GM12865 (cell line): ENCODE data around the gene FOXK1.

ENCODE experiments used
- DNase-seq: peaks from one replicate; pipeline ENCODE4 v3.0.0; 2010; ENCODE audit warnings: low read depth
- H3K4me3 ChIP-seq: 2 replicates; pipeline ENCODE4 v1.5.1; 2011; ENCODE audit warnings: mild to moderate bottlenecking, low read depth, low read length, control low read depth
- CTCF ChIP-seq: IDR thresholded peaks from 2 replicates; pipeline ENCODE4 v1.5.1; 2011; ENCODE audit warnings: low read length, control low read depth, low read depth, inconsistent platforms; ENCODE audit not compliant: insufficient read depth; ENCODE audit errors: missing control alignments

The FOXK1 gene

GRCh38 chr7:4819560-4820404, 137.7 kb downstream of the FOXK1 start:
- DNase-seq: no peak
- no peak for TF ChIP-seq CTCF
- no peak overlapping the region for H3K4me3 ChIP-seq

GRCh38 chr7:4820405-4820966, 138.4 kb downstream of the FOXK1 start:
- no peak for TF ChIP-seq CTCF
- no peak overlapping the region for H3K4me3 ChIP-seq
- no peak for DNase-seq
